Measurements from ENCODE around the gene COX8C. TPM values are rescaled to one million over a fixed set of nuclear protein-coding genes. Genes with fewer than 3 reads are reported as not detected.

Gene COX8C, protein sequence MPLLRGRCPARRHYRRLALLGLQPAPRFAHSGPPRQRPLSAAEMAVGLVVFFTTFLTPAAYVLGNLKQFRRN
- not detected in 2 replicates for total RNA-seq

GRCh38 chr14:93346926-93347721 lies at the start of gene COX8C:
TSS of gene COX8C (plus strand) at chr14:93347182. CDS start at chr14:93347269, 87 bp downstream.

DNA sequence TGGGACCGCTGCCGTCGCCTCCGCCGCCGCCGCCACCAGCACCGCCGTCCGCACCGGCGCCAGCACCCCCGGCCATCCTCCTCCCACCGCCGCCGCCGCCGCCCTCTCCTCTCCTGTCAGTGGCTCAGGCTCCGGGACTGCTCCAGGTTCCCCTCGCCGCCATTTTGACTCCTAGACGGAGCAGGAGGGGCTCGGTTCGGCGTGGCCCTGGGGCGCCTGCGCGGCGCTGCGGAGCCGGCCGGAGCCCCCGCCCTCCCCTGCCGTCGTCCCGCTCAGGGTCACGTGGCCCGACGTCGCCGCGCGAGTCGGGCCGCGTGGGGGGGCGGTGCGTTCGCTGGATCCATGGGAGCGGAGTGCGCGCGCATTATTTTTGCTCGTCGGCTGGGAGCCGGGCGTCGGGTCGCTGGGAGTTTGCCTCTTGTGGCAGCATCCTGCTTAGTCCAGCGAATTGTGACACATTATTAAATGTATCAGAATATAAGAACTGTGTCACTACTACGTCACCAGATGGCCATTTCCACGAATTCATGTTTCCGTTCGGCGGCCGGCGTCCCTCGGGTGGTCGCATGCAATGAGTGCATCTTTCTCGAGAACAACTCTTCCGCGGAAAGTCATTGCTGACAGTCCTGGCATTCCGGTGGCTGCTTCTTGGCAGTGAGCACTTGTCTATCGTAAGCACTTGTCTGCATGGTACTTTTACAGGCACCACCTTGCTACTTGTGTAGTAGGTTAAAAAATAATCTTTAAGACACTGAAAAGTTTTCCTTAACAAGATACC lies 13.9 kb upstream of the COX8C start, which contains the start of gene BTBD7:
Gene BTBD7 (minus strand): TSS at position 184 of the 778 bp plus-strand sequence. CDS start 36,985 bp downstream, outside the sequence.

Other genes with a start within 250 kb of the COX8C start
- 27.2 and 43.3 TPM in 2 replicates for gene ITPK1, start 231.3 kb upstream of the COX8C start, total RNA-seq
- gene MOAP1, start 162.3 kb upstream of the COX8C start, total RNA-seq: 13.9 and 20.0 TPM in 2 replicates
- gene LYSET, start 161.9 kb upstream of the COX8C start, total RNA-seq: 10.9 and 17.8 TPM in 2 replicates
- 5.1 and 8.2 TPM in 2 replicates for gene GON7, start 140.1 kb upstream of the COX8C start, total RNA-seq
- 8.4 and 10.2 TPM in 2 replicates for gene UBR7, start 139.9 kb upstream of the COX8C start, total RNA-seq
- 23.4 and 29.9 TPM in 2 replicates for gene BTBD7, start 14.1 kb upstream of the COX8C start, total RNA-seq
- under 0.01 TPM in 1 of 2 replicates, not detected in the other for gene UNC79, start 83.8 kb downstream of the COX8C start, total RNA-seq